MM.1S (cell line): Measurements from ENCODE around the gene STK38L.

ENCODE experiments used
- DNase-seq: peaks from one replicate; pipeline ENCODE4 v3.0.0-alpha.2; 2015
- H2AFZ ChIP-seq: fragments of 300-600 bp; sonication (generic); 2 replicates; pipeline ENCODE4 v1.6.0; 2016; ENCODE audit warnings: antibody characterized with exemption, low read length
- H3F3A ChIP-seq: fragments of 300-600 bp; sonication (generic); 2 replicates; pipeline ENCODE4 v1.6.1; 2016; ENCODE audit warnings: mild to moderate bottlenecking, antibody characterized with exemption, low read length, moderate library complexity, mixed read lengths; ENCODE audit not compliant: insufficient read depth
- H3K27ac ChIP-seq: fragments of 300-600 bp; sonication (generic); 2 replicates; pipeline ENCODE4 v1.5.1; 2016; ENCODE audit warnings: mild to moderate bottlenecking, low read length
- H3K27me3 ChIP-seq: fragments of 300-600 bp; sonication (generic); replicated peaks from 2 replicates; pipeline ENCODE4 v1.6.0; 2016; ENCODE audit warnings: low read length; ENCODE audit not compliant: insufficient read depth
- H3K36me3 ChIP-seq: fragments of 300-600 bp; sonication (generic); replicated peaks from 2 replicates; pipeline ENCODE4 v1.6.1; 2016; ENCODE audit warnings: mild to moderate bottlenecking, low read length, mixed read lengths; ENCODE audit not compliant: insufficient read depth
- H3K4me1 ChIP-seq: fragments of 300-600 bp; sonication (generic); 2 replicates; pipeline ENCODE4 v1.6.1; 2016; ENCODE audit warnings: low read length, mixed read lengths
- H3K4me2 ChIP-seq: fragments of 300-600 bp; sonication (generic); 2 replicates; pipeline ENCODE4 v1.6.0; 2016; ENCODE audit warnings: low read depth, low read length
- H3K4me3 ChIP-seq: fragments of 300-600 bp; sonication (generic); 2 replicates; pipeline ENCODE4 v1.5.1; 2016; ENCODE audit warnings: low read length, mixed read lengths
- H3K79me2 ChIP-seq: fragments of 300-600 bp; sonication (generic); 2 replicates; pipeline ENCODE4 v1.6.1; 2016; ENCODE audit warnings: mixed run types, low read length, mixed read lengths
- H3K9ac ChIP-seq: fragments of 300-600 bp; sonication (generic); 2 replicates; pipeline ENCODE4 v1.6.1; 2016; ENCODE audit warnings: low read length, mixed read lengths
- H3K9me2 ChIP-seq: fragments of 300-600 bp; sonication (generic); replicated peaks from 2 replicates; pipeline ENCODE4 v1.6.1; 2016; ENCODE audit warnings: mild to moderate bottlenecking, low read length, mixed read lengths; ENCODE audit not compliant: insufficient read depth
- H3K9me3 ChIP-seq: fragments of 300-600 bp; sonication (generic); replicated peaks from 2 replicates; pipeline ENCODE4 v1.6.1; 2016; ENCODE audit warnings: mild to moderate bottlenecking, low read length, mixed read lengths; ENCODE audit not compliant: insufficient read depth
- H4K20me1 ChIP-seq: fragments of 300-600 bp; sonication (generic); 2 replicates; pipeline ENCODE4 v1.6.1; 2016; ENCODE audit warnings: mild to moderate bottlenecking, low read length, moderate library complexity, mixed read lengths; ENCODE audit not compliant: insufficient read depth
- CTCF ChIP-seq: fragments of 300-600 bp; sonication (generic); IDR thresholded peaks from 2 replicates; pipeline ENCODE4 v1.5.1; 2016; ENCODE audit warnings: antibody characterized with exemption, low read length, mixed read lengths
- EZH2 ChIP-seq: fragments of 300-600 bp; sonication (generic); optimal IDR thresholded peaks from 2 replicates; pipeline ENCODE3; 2017; ENCODE audit warnings: low read depth, mild to moderate bottlenecking, antibody characterized with exemption, low read length, mixed read lengths
- EZH2phosphoT487 ChIP-seq: fragments of 300-600 bp; sonication (generic); IDR thresholded peaks from 2 replicates; pipeline ENCODE4 v1.6.1; 2018; ENCODE audit warnings: antibody characterized with exemption, low read length

STK38L gene

GRCh38 chr12:27332407-27332713, 88.3 kb downstream of the STK38L start:
- H4K20me1 ChIP-seq = no peaks in the 10 kb centered on the region; the same call in 1 of the 2 replicates
- peaks cover 28% of the 10 kb centered on the region for H3K4me1 ChIP-seq
- peak overlapping the region; percentile 93 for H3K4me3 ChIP-seq
- peaks cover 28% of the 10 kb centered on the region for H3F3A ChIP-seq
- peak overlapping the region; percentile 81 for H3K27ac ChIP-seq
- no peaks in the 10 kb centered on the region for H3K27me3 ChIP-seq
- H3K9me3 ChIP-seq = no peaks in the 10 kb centered on the region
- peak overlapping the region; percentile 99 for H2AFZ ChIP-seq
- TF ChIP-seq CTCF (no peak), EZH2phosphoT487 (no peak), EZH2 (no peak)
- peaks cover 38% of the 10 kb centered on the region for H3K79me2 ChIP-seq
- no peaks in the 10 kb centered on the region for H3K36me3 ChIP-seq
- H3K9me2 ChIP-seq = no peaks in the 10 kb centered on the region
- peak overlapping the region; percentile 87 for H3K4me2 ChIP-seq
- DNase-seq = no peak
- peak overlapping the region; percentile 77 for H3K9ac ChIP-seq

- peak within 1 kb of the TSS; percentile 99 for H2AFZ ChIP-seq
- peak within 1 kb of the TSS; percentile 93 for H3K4me3 ChIP-seq
- H3K79me2 ChIP-seq = peaks cover 43% of the 10 kb centered on the region
- TF ChIP-seq CTCF (no peak), EZH2 (no peak)
- peaks cover 30% of the 10 kb centered on the region for H3K4me1 ChIP-seq
- H3K27ac ChIP-seq = peak within 1 kb of the TSS; percentile 81
- no peaks in the 10 kb centered on the region for H3K9me2 ChIP-seq
- DNase-seq = peak; percentile 65
- no peaks in the 10 kb centered on the region for H3K9me3 ChIP-seq
- H3K9ac ChIP-seq = peak within 1 kb of the TSS; percentile 77
- H4K20me1 ChIP-seq = no peaks in the 10 kb centered on the region; the same call in 1 of the 2 replicates
- peak within 1 kb of the TSS; percentile 87 for H3K4me2 ChIP-seq
- peaks cover 28% of the 10 kb centered on the region for H3F3A ChIP-seq
- H3K36me3 ChIP-seq = no peaks in the 10 kb centered on the region
- no peaks in the 10 kb centered on the region for H3K27me3 ChIP-seq
Observed at GRCh38 chr12:27332714-27333402, 88.8 kb downstream of the STK38L start, which contains the start of gene BMAL2. TSS of gene BMAL2 (plus strand) at chr12:27332836. CDS start at chr12:27333073, 237 bp downstream.

- peak overlapping the region; percentile 87 for H3K4me2 ChIP-seq
- H4K20me1 ChIP-seq = no peaks in the 10 kb centered on the region; the same call in 1 of the 2 replicates
- peaks cover 50% of the 10 kb centered on the region for H3K79me2 ChIP-seq
- H3K27ac ChIP-seq = peak overlapping the region; percentile 29; the same call in 1 of the 2 replicates
- H3K4me3 ChIP-seq = peak overlapping the region; percentile 93
- H3K36me3 ChIP-seq = no peaks in the 10 kb centered on the region
- TF ChIP-seq EZH2phosphoT487 (no peak), CTCF (no peak), EZH2 (no peak)
- peaks cover 32% of the 10 kb centered on the region for H3K4me1 ChIP-seq
- peak overlapping the region; percentile 68 for H3K9ac ChIP-seq
- H3K9me3 ChIP-seq = no peaks in the 10 kb centered on the region
- peak overlapping the region; percentile 76 for H2AFZ ChIP-seq
- H3K27me3 ChIP-seq = no peaks in the 10 kb centered on the region
- H3K9me2 ChIP-seq = no peaks in the 10 kb centered on the region
- H3F3A ChIP-seq = peaks cover 28% of the 10 kb centered on the region
- peak; percentile 64 for DNase-seq
Observed at GRCh38 chr12:27333403-27334009, 89.4 kb downstream of the STK38L start.
